Suppressor macrophage treated with lipopolysaccharide for 1 hour (primary cell): ENCODE data around the gene UTP11.
"Not testable (repeated sequence)": the region's sequence is repeated elsewhere in the genome, so short reads cannot be mapped to it uniquely, and the experiment has no call there.

ENCODE experiments used
- DNase-seq, 3 donors: peaks; one replicate each; pipeline ENCODE4 v3.0.0-alpha.2; 2020 to 2022

Gene UTP11

DNA sequence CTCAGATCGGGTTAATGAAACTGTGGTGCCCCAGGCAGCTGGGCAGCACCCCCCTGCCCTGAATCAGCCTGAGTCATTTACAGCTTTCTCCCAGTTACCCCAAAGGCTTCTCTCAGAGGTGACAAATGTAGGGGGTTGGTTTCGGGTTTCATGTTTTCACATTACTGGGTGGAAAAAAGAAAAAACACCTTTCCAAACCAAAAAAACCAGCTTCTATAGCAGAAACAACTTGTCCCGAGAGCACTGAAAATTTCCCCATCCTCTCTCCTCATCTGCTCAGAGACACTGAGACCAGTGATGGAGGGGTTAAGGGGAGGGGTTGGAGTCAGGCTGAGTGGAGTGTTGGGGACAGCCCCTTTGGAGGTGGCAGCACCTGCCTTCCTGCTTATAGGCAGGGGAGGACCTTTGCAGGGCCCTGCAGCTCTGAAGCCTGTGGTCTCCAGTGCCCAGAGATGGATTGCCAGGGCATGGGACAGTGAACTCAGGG lies 15.6 kb downstream of the UTP11 start:
- no peak for DNase-seq

DNA sequence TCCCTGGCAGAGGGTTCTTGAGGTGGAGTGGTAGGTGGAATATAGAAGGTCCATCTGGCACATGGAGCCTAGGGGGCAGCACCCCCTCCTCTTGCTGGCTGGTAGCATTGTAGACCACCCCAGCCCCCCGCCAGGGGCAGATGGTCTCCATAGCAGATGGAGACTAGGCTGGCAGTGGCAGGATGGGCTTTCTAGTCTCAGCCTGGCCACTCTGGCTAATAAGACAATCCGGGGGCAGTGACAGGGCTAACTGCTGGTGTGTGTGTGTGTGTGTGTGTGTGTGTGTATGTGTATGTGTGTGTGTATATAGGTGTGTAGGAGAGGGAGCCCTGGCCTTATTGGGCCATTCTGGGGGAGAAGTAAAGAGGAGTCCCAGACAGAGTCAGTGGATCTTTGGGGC lies 16.1 kb downstream of the UTP11 start:
- DNase-seq: no peak

DNA sequence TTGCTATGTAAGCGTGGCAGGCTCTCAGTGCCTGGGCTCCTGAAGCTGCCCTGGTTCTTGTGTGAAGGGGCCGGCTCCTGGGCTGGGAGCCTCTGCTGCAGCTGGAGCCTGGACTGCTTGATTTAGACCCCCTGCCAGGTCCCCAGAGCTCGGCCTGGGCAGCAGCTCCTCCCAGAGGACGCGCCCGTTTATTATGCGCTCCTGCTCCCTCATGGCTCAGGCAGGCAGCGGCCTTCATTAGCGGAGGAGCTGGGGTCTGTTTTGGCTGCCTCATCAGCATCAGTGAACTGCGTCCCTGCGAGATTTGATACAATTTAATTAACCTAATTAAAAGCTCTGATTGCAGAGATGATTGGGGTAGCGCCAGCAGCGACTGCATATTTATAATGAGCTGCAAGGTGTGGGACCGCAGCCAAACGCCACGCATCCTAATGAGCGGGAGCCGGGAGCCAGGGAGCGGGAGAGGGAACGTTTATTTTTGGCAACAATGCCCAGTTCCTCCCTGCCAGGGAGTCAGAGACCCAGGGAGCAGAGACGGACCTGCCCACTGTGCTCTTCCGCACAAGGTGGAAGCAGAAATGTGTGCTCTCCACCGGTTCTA lies 16.6 kb downstream of the UTP11 start:
- no peak for DNase-seq

DNA sequence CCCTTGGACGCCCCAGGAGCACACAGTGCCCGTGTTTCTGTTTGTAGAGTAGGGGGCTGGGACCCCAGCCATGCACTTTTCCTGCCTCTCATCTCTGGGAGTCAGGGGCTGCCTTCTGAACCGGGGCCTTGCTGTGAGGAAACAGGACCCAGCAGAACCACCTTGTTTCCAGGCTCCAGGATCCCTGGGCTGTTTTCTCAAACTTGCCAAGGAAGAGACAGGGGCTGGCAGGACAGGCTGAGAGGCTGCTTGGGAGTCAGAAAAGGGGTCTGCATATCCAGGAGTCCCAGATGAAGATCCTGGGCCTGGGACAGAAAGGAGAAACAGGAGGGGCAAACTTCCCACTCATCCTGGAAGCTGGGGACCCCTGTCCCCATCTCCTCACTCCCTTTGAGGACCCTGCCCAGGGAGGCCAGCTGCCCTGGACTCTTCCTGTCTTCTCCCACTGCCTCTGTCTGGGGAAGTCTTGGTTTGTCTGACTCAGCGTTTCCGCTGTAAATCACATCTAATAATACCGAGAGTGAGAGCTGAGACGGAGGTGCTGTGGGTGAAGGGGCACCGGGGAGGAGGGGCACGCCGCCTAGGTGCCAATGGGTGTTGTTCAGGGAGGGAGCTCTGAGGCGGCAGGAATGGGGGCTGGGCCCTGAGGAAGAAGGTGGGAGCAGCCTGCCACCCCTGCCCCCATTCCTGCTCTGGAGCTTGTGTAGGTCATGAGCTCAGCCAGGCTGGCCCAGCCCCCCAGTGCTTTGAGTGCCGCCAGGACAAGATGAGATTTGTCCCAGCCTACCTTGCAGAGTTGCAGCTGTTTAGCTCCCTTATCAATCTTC lies 17.4 kb downstream of the UTP11 start:
- peak; percentile 59 to 65 (median 63) for DNase-seq

DNA sequence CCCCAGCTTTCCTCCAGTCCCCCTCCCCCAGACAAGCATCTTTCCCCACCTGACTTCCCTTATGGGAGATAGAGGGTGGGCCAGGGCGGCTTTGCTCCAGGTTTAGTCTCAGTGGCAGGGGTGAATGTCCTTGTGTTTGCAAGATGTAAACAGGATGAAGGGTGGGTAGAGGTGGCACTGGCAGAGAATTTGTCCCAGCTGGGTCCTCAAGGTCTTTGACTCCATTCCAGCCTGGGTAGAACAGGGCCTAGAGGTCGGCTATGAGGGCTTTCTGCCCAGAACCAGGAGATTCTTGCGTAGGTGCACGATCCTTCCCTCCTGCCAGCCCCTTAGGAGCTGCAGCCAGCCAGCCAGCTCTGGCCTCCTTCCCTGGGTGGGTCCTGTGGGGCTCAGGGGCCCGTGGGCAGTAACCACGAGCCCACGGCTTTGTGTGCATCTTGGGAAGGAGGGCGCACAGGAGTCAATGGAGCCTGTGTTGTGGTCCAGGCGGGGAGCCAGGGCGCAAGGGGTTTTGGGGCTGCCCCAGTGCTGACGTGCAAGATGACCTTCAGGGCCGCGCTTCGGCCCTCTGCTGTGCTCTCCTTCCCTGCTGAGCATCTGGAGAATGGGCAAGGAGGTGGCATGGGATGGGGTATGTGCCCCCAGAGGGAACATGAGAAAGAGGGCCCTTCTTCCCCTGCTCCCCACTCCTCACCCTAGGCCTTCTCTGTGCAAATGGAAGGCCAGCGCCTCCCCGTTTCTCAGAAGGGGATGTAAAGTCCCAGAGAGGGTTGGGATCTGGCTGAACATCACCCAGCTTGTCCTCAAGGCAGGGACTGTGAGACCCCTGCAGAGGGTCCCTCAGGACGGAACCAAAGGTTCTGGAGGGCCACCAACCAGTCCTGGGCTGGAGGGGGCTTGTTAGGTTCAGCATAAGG lies 18.3 kb downstream of the UTP11 start:
- DNase-seq: no peak

DNA sequence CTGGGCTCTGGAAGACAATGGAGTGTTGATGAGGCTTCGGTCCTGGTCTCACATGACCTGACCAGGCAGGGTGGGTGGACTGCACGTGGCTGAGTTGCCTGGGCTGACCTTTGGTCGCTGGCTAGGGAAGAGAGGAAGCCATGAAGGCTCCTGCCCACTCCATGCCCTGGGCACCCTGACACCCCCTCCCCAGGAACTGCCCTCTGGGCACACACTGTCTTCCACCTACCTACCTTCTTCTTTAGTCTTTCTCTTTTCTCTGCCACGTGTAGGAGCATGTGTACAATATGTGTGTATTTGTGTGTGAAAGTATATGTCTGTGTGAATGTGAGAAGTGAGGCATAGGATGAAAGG lies 19.0 kb downstream of the UTP11 start:
- peak; percentile 24 to 45 (median 33) for DNase-seq

DNA sequence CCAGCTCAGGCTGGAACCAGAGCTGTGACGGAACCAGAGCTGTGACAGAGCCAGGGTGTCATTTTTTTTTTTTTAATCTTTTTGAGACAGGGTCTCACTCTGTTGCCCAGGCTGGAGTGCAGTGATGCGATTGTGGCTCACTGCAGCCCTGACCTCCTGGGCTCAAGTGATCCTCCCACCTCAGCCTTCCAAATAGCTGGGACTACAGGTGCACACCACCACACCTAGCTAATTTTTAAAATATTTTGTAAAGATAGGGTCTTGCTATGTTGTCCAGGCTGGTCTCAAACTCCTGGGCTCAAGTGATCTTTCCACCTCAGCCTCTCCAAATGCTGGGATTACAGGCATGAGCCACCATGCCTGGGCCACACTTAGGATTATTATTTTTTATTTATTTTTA lies 20.5 kb downstream of the UTP11 start:
- DNase-seq: not testable (repeated sequence)

DNA sequence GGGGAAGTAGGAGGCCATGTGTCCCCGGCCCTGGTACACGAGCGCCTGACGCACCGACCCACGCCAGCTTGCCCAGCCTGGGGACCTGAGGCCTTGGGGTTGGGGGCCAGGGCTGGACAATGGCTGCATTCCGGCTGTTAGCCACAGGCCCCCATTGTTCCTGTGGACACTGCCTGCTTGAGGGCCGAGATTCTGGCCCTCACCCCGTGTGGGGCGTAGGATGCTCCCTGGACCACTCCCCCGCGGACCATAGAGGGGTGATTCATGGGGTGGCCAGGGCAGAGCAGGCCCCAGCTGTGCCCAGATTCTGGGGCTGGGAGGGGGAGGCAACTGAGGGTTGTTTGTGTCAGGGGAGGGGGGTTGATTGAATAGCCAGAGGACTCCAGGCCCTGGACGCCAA lies 22.3 kb downstream of the UTP11 start:
- no peak for DNase-seq

DNA sequence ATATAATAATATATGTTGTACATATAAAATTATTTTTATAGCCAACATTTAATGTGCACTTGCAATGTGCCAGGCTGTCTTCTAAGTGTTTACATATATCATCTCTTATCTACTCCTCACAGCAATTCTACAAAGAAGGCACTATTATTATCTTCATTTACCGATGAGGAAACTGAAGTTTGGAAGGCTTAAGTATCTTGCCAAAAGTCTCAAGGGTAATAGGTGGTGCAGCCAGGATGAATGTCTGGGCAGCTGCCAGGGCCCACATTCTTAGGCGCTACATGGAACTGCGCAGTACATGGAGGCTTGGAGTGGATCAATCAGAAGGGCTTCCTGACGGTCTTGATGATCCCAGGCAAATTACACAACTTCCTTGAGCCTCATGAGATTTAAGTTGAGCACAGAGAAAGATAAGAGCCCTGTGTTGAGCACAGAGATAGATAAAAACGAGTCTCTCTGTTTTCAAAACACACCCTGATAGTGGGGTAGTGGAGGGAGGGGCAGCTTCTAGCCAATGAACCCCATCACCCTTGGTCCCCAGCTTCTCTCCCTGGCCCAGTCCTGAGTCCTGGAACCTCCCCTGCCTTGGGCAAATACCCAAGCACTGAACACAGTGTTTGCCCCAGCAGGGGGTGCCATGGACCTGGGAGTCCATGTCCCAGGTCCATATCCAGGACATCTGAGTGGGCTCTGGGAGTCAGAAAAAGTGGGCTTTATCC lies 24.8 kb downstream of the UTP11 start:
- peak; percentile 37 to 52 (median 38) for DNase-seq

DNA sequence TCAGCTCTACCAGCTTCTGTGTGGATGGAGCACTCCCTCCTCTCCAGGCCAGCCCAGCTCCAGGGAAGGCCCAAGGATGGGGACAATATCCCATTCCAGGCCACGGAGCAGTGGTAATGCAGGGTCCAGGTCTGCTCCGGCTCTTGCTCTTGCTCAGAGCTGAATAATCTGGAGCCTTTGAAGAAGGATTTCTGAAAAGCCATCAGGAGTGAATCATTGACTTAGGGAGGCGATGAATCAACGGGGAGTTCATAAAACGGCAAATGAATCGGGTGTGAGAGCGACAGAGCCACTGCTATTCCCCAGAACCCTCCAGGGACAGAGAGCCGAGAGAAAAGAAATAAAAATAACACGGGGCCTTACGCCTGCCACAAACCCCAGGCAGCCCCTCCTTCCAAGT lies 26.3 kb downstream of the UTP11 start:
- DNase-seq: no peak

DNA sequence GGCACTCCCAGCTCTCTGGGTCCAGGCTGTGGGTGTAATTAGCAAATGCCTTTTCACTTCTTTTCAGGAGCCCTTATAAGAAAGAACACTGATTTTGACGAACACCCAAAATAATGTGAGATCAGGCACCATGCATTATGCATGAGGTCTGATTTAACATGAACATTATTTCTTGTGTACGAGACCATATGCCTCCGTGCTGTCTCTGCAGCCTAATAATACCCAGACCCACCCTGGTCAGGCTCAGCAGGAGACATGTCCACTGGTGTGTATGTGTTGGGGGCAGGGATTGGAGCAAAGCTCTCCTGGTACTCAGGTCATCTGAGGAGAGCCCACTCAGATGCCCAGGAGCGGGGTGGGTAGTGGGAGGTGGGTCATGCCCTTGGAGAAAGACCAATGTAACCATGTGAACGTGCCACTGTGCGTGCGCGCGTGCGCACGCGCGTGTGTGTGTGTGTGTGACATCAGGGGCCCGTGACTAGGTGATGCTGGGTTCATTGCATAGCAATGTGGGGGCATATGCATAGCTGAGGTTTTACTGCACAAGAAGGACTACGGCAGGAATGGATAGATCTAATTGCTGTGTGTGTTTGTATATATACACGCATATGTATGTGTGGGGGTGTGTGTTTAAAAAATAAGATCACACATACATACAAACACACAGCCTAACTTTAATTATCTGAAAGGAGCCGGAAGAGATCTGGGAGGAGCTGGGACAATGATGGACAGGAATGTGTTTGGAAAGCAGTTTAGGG lies 27.0 kb downstream of the UTP11 start:
- DNase-seq: no peak

DNA sequence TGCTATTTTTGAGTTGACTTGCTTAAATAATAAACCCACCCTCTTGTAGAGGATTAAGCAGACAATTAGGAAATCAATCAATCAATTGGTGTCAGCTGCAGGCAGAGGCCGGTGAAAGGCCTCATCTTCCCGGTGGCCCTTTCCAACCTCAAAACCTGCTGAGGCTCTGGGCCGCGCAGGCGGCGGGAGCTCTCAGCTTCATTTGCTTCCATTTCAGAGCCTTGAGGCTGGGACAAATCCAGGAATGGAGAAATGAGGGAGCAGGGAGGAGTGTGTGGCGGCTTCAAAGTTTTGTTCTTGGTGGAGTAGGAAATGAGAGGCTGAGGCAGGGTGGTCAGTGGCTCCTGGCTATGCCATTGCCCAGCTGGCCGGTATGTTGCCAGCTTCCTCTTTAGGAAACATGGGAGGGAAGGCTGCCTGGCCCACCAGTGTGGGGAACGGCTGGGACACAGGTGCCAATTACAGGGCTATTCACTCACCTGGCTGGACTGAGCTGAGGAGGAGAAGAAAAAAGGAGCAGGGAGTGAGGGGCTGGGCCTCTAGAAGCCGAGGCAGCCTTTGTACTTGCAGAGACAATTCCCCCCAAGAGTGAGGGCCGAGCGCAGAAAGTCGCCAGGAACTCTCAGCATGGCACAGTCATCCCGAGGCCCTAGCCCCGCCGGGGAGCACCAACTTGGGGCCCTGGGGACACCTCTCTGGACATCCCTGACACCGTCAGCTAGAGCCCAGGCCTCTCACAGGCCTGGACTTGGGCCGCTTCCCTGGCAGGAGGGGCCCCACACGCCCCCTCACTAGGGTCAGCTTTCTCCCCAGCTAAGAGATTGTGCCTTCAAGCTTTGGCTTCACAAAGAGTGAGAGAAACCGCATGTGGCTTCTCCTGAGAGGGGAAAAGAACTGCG lies 29.7 kb downstream of the UTP11 start:
- DNase-seq: no peak

DNA sequence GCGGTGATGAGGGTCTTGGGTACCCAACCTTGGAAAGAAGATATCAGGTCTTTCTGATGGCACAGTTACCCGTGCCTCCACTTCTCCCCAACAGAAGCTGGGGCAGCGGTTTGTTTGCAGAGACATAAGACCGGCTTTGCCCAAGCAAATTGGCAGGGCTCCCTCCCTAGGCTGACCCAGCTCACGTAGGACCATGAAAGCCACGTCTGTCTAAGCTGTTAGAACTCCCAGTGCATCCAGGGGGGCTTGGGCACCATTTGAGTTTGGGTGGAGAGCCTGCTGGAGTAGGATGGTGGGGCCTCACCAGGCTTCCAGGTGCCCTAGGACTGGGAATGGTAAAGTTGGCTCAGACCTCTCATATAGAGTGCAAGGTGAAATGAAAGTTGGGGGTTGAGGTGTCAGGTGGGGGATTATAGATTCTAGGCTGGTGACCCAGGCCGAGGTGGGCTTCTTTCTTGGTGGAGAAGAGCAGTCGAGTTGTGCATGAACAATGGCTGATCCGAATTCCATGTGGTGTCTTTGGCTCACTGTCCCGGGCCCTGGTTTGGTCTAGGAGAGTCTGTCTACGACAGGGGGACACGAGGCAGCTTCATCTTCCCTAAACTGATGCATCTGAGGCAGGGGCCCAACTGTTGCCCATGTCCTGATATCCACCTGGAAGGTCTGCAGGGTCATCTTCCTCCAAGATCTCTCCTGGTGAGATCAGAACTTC lies 30.7 kb downstream of the UTP11 start:
- DNase-seq: no peak

DNA sequence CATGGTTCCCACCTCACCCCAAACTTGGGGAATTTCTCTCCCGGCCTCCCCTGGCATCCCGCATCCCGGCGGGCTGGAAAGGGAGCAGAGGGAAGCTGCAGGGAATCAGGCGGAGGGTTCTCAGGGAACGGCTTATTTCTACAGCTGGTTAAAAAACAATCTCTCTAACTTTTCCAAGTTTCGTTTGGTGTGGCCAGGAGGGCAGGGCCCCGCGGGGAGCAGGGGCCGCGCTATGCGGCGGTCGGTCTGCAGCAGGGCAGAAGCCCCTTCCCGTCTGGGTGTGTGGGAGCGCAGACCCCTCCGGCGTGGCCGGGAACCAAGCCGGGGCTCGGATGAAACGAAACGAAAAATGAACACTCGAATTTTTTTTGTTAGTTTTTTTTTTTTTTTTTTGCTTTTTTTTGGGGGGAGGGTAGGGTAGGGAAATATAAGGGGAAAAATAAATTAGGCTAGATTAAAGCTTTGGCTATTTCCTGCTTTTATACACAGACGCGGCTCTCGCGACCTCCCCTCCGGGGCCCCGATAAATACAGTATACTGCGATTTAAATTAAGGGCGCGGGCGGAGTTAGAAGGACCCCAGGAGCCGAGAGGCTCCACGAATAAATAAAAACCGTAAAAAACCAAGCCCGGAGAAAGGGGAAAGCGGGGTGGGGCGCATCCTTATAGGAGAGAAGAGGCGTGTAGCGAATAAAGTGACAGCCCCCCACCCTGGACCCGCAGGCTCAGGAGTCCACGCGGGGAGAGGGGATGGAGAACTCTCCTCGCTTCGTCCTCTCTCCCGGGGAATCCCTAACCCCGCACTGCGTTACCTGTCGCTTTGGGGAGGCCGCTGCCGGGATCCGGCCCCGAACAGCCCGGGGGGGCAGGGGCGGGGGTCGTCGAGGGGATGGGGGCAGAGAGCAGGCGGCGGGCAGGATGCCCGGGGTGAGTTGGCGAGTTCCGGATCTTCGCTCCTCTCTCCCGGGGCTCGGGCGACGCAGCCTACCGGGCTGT lies 32.0 kb downstream of the UTP11 start:
- DNase-seq: no peak

DNA sequence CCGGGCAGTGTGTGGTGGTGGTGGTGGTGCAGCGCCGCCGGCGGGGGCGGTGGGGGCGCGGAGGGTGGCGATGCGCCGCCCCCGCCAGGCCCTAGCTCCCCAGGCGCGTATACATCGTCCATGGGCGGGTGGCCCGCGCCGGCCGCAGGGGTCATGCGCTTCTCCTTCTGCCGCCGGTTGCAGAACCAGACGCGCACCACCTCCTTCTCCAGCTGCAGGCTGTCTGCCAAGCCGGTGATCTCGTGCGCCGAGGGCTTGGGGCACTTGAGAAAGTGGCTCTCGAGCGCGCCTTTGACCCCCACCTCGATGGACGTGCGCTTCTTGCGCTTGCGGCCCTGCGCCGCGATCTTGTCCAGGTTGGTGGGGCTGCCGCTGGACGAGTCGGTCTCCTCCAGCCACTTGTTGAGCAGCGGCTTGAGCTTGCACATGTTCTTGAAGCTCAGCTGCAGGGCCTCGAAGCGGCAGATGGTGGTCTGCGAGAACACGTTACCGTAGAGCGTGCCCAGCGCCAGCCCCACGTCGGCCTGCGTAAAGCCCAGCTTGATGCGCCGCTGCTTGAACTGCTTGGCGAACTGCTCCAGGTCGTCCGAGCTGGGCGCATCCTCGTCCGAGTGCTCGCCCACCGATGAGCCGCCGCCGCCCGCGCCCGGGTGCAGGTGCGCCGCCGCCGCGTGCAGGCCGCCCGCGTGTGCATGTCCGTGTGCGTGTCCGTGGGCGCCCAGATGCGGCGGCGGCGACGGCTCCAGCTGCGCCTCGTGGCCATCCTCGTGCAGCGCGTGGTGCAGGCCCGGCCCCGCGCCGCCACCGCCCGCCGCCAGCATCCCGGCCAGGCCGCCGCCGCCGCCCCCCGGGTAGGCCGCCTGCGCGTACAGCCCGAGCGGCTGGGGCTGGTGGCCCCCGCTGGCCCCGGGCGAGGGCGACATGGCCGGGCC lies 33.1 kb downstream of the UTP11 start:
- peak; percentile 35 to 68 (median 43) for DNase-seq

DNA sequence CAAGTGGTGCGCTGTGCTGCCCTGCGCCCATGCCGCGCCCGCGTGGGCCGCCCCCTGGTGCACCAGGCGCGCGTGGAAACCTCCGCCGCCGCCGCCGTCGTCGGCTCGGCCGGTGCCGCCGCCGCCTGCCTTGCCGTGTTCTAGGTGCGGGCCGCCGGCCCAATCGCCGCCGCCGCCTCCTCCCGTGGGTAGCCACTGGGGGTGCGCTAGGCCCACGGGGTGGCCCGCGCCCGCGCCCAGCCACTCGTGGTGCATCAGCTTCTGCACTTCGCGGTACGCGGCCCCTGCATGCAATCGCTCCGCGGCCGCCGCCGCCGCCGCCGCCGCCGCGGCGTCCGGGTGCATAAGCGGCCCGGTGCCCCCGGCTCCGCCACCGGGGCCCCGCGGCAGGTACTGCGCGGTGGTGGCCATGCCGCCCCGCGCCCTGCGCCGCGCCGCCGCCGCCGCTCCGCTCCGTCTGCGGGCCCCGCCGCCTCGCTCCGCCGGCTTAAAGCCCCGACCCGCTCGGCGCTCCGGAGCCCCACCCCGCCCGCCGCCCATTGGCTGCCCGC lies 33.9 kb downstream of the UTP11 start, which contains the start of gene POU3F1:
Gene POU3F1, minus strand, starts transcription at position 461 of the 551 bp plus-strand sequence. Its CDS starts 50 bp downstream, at position 411.
- peak in 1 of 3 donors; percentile 23 for DNase-seq
